Gastroesophageal sphincter (tissue), 3 donors: ENCODE data around the gene TXNDC11.

Experiments used
- EP300 ChIP-seq: sonication (generic); formaldehyde crosslinking; IDR thresholded peaks from one replicate; pipeline ENCODE4 v1.6.1; 2017; ENCODE audit warnings: antibody characterized with exemption, mild to moderate bottlenecking
- POLR2A ChIP-seq, 2 donors: fragments of 450-650 bp; IDR thresholded peaks; one replicate each; pipeline ENCODE4 v1.6.1; 2017; ENCODE audit warnings: antibody characterized with exemption in 2 of 2, mild to moderate bottlenecking in 2 of 2, moderate library complexity in 1 of 2
- POLR2AphosphoS5 ChIP-seq: sonication (generic); formaldehyde crosslinking; IDR thresholded peaks from one replicate; pipeline ENCODE4 v1.6.1; 2017; ENCODE audit warnings: antibody characterized with exemption
- TF ChIP-seq, protein P1 (sequence below), 4 experiments: fragments of 200-600 bp in 2 of 4; fragments of 450-650 bp in 2 of 4; sonication (generic) in 1 of 4; IDR thresholded peaks; one replicate each; pipeline ENCODE4 v1.5.1; 2017 to 2019; ENCODE audit warnings: antibody characterized with exemption in 4 of 4, mild to moderate bottlenecking in 2 of 4, moderate library complexity in 2 of 4

DNA sequence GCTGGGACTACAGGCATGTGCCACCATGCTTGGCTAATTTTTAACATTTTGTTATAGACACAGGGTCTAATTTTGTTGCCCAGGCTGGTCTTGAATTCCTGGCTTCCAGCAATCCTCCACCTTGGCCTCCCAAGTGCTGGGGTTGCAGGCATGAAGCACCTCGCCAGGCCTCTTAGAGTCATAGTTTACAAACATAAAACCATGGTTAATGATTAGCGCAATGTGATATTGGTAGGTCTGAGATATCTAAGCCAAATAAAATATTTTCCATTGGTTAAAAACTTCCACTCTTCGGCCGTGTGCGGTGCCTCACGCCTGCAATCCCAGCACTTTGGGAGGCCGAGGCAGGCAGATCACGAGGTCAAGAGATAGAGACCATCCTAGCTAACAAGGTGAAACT, 16.6 kb downstream of the TXNDC11 start:
- TF ChIP-seq, protein P1, sequence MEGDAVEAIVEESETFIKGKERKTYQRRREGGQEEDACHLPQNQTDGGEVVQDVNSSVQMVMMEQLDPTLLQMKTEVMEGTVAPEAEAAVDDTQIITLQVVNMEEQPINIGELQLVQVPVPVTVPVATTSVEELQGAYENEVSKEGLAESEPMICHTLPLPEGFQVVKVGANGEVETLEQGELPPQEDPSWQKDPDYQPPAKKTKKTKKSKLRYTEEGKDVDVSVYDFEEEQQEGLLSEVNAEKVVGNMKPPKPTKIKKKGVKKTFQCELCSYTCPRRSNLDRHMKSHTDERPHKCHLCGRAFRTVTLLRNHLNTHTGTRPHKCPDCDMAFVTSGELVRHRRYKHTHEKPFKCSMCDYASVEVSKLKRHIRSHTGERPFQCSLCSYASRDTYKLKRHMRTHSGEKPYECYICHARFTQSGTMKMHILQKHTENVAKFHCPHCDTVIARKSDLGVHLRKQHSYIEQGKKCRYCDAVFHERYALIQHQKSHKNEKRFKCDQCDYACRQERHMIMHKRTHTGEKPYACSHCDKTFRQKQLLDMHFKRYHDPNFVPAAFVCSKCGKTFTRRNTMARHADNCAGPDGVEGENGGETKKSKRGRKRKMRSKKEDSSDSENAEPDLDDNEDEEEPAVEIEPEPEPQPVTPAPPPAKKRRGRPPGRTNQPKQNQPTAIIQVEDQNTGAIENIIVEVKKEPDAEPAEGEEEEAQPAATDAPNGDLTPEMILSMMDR (IDR thresholded peaks at IDR 0.05), result no peak
- TF ChIP-seq POLR2A (IDR thresholded peaks at IDR 0.05) (no peak), POLR2AphosphoS5 (no peak), EP300 (no peak)
